ACC112 (cell line): Measurements from ENCODE around the gene ATRNL1.
"Not testable (repeated sequence)": the region's sequence is repeated elsewhere in the genome, so short reads cannot be mapped to it uniquely, and the experiment has no call there.

Experiments used
- H2AFZ ChIP-seq: fragments of 200-600 bp; sonication (generic); one replicate; pipeline ENCODE4 v1.6.0; 2017; ENCODE audit warnings: antibody characterized with exemption, low read length; ENCODE audit not compliant: unreplicated experiment
- H3K27ac ChIP-seq: fragments of 200-600 bp; sonication (generic); 2 replicates; pipeline ENCODE4 v1.5.1; 2014; ENCODE audit warnings: low read depth, mild to moderate bottlenecking, antibody characterized with exemption, low read length, moderate library complexity
- H3K27me3 ChIP-seq: fragments of 200-600 bp; sonication (generic); 2 replicates; pipeline ENCODE4 v1.6.1; 2014; ENCODE audit warnings: mild to moderate bottlenecking, antibody characterized with exemption, low read length, moderate library complexity, mixed read lengths; ENCODE audit not compliant: insufficient read depth
- H3K36me3 ChIP-seq: fragments of 200-600 bp; sonication (generic); 2 replicates; pipeline ENCODE4 v1.6.1; 2016; ENCODE audit warnings: mild to moderate bottlenecking, antibody characterized with exemption, low read length, moderate library complexity, mixed read lengths; ENCODE audit not compliant: insufficient read depth
- H3K4me1 ChIP-seq: fragments of 200-600 bp; sonication (generic); one replicate; pipeline ENCODE4 v1.6.1; 2016; ENCODE audit warnings: low read length, mixed read lengths; ENCODE audit not compliant: insufficient read depth, unreplicated experiment, control insufficient read depth
- H3K4me3 ChIP-seq: fragments of 200-600 bp; sonication (generic); 2 replicates; pipeline ENCODE4 v1.5.1; 2014; ENCODE audit warnings: mild to moderate bottlenecking, low read depth, low read length
- H3K79me2 ChIP-seq: fragments of 200-600 bp; sonication (generic); one replicate; pipeline ENCODE4 v1.6.0; 2016; ENCODE audit warnings: low read length; ENCODE audit not compliant: control insufficient read depth, unreplicated experiment, insufficient read depth

Gene ATRNL1

DNA sequence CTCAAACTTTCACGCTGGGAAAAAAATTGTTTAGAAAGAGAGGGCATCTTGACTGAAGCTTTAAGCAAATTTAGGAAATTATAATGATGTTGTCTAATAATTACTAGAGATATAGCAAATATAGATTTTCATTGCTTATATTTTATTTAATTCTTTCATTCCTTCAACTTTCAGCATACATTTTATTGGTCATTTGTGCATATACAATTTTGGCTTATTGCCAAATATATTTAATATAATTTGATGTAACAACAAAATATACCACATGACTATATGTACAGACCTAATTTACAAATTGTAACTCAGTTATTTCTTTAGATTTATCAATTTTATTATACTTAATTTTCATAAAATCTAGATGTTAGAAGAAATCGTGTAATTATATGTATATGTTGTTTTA, 390.1 kb downstream of the ATRNL1 start:
- Histone ChIP-seq H3K79me2 (no peaks in the 10 kb centered on the region), H3K4me1 (no peaks in the 10 kb centered on the region), H3K27ac (no peak overlapping the region), H3K27me3 (no peaks in the 10 kb centered on the region), H2AFZ (no peak overlapping the region), H3K4me3 (no peak overlapping the region), H3K36me3 (no peaks in the 10 kb centered on the region)

DNA sequence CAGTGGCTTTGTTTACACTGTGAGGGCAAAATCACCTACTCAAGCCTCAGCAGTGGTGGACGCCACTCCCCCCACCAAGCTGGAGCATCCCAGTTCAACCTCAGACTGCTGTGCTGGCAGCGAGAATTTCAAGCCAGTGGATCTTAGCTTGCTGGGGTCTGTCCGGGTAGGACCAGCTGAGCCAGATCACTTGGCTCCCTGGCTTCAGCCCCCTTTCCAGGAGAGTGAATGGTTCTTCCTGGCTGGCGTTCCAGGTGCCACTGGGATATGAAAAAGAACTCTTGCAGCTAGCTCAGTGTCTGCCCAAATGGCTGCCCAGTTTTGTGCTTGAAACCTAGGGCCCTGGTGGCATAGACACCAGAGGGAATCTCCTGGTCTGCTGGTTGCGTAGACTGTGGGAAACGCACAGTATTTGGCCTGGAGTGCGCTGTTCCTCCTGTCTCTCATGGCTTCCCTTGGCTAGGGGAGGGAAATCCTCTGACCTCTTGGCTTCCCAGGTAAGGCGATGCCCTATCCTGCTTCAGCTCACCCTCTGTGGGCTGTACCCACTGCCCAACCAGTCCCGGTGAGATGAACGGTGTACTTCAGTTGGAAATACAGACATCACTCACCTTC, 398.5 kb downstream of the ATRNL1 start:
- Histone ChIP-seq H3K4me3 (no peak overlapping the region), H2AFZ (no peak overlapping the region), H3K79me2 (no peaks in the 10 kb centered on the region), H3K27ac (no peak overlapping the region), H3K36me3 (no peaks in the 10 kb centered on the region), H3K4me1 (no peaks in the 10 kb centered on the region), H3K27me3 (no peaks in the 10 kb centered on the region)

DNA sequence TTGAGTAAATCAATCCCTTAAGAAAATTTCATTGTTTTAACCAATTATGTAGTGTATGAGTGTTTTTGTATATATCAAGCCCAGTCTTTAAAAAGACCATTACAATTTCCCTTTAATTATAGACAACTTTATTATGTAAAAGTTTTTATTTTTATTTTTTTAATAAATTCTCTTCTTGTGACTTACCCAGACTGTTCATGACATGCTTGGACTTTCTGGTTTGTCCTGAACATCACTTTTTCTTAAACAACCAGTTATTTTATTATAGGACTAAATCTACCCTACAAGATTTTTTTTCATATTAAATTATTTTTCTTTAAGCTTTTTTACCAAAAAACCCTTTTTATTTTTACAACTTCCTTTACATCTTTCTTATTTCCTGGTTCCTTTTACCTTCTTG, 410.4 kb downstream of the ATRNL1 start:
- H3K79me2 ChIP-seq: no peaks in the 10 kb centered on the region
- H3K36me3 ChIP-seq: no peaks in the 10 kb centered on the region
- no peaks in the 10 kb centered on the region for H3K27me3 ChIP-seq
- no peaks in the 10 kb centered on the region for H3K4me1 ChIP-seq
- H2AFZ ChIP-seq: no peak overlapping the region
- H3K27ac ChIP-seq: no peak overlapping the region
- H3K4me3 ChIP-seq: no peak overlapping the region

DNA sequence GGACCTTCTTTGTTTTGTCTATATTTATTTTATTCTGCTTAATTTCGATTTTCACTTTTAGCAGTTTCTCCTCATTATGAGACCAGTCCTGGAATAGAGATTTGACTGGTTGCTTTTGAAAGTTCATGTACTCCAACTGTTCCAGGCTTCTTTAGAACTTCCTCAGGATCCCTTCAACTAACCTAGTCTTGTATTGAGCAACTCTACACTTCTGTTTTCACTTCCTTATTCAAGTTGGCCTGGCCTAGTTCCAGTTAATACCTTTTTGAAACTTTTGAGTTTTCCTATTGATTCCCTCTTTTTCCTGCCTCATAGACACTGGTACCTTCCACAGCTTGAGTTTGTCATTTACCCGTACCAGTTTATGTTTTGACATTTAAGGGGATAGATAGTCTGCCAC, 421.7 kb downstream of the ATRNL1 start:
- no peaks in the 10 kb centered on the region for H3K36me3 ChIP-seq
- H3K4me1 ChIP-seq: no peaks in the 10 kb centered on the region
- H2AFZ ChIP-seq: no peak overlapping the region
- no peaks in the 10 kb centered on the region for H3K79me2 ChIP-seq
- no peaks in the 10 kb centered on the region for H3K27me3 ChIP-seq
- no peak overlapping the region for H3K4me3 ChIP-seq
- H3K27ac ChIP-seq: no peak overlapping the region

DNA sequence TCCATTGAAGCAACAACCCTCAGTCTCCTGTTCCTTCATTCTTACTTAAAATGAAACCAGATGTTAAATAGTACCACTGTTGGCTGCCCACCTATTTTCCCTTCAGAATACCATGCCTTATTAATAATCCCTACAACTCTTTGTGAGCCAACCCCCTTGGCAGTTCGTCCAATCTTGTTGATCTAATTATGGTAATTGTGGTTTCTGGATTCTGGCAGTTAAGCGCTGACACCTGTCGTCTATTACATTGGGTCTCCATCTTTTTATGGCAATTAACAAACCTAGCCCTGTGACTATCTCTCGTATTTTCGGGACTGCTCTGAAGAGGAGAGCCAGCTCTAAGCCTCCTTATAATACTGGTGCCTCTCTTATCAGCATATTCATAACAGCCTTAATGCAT, 432.0 kb downstream of the ATRNL1 start:
- H3K27ac ChIP-seq: no peak overlapping the region
- H2AFZ ChIP-seq: no peak overlapping the region
- H3K27me3 ChIP-seq: no peaks in the 10 kb centered on the region; the same call in 1 of the 2 replicates
- no peaks in the 10 kb centered on the region for H3K4me1 ChIP-seq
- H3K79me2 ChIP-seq: no peaks in the 10 kb centered on the region
- H3K36me3 ChIP-seq: no peaks in the 10 kb centered on the region
- H3K4me3 ChIP-seq: no peak overlapping the region

DNA sequence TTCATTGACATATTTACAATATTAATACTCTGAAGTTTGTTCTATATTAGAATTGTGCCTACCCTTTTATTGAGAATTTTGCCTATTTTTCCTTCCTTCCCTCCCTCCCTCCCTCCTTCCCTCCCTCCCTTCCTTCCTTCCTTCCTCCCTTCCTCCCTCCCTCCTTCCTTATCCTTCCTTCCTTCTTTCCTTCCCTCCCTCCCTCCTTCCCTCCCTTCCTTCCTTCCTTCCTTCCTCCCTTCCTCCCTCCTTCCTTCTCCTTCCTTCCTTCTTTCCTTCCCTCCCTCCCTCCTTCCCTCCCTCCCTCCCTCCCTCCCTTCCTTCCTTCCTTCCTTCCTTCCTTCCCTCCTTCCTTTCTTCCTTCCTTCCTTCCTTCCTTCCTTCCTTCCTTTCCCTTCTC, 434.5 kb downstream of the ATRNL1 start:
- not testable (repeated sequence) for H3K4me3 ChIP-seq, H3K79me2 ChIP-seq, H3K4me1 ChIP-seq, H2AFZ ChIP-seq, H3K27ac ChIP-seq, H3K27me3 ChIP-seq, H3K36me3 ChIP-seq

DNA sequence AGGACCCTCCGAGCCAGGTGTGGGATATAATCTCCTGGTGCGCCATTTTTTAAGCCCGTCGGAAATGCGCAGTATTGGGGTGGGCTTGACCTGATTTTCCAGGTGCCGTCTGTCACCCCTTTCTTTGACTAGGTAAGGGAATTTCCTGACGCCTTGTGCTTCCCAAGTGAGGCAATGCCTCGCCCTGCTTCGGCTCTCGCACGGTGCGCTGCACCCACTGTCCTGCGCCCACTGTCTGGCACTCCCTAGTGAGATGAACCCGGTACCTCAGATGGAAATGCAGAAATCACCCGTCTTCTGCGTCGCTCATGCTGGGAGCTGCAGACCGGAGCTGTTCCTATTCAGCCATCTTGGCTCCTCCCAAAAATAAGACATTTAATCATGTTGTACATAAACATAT, 443.2 kb downstream of the ATRNL1 start:
- not testable (repeated sequence) for H3K79me2 ChIP-seq

DNA sequence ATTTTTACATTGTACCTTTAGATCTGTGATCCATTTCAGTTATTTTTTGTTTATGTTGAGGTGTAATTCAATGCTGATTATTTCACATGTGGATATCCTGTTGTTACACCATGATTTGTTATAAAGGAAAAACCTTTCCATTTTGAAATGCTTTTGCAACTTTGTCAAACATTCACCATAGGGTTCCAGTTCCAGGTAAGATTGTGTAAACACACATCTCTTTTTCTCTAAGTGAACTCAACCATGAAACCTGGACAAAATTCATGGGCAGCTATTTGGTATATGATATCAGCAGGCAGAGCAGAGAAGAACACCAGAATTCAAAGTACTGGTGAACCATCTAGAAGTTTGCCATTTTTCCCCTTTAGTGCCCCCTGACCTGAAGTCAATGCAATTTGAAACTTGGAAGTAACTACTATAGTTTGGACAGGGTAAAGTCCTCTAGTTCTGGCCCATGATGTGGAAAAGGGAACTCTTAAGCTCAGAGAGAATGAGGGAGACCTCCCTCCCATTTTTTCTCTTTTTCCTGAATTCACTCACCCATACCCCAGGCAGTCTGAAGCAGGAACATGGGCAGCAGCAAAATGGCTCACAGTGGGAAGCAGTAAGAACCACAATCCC, 446.1 kb downstream of the ATRNL1 start:
- no peak overlapping the region for H3K27ac ChIP-seq
- H2AFZ ChIP-seq: no peak overlapping the region
- H3K4me1 ChIP-seq: no peaks in the 10 kb centered on the region
- H3K27me3 ChIP-seq: no peaks in the 10 kb centered on the region
- H3K79me2 ChIP-seq: no peaks in the 10 kb centered on the region
- no peaks in the 10 kb centered on the region for H3K36me3 ChIP-seq
- no peak overlapping the region for H3K4me3 ChIP-seq

More for the DNA sequence above, 443.2 kb downstream of the ATRNL1 start:
- not testable (repeated sequence) for H3K27me3 ChIP-seq, H3K36me3 ChIP-seq, H3K4me1 ChIP-seq, H3K4me3 ChIP-seq, H3K27ac ChIP-seq, H2AFZ ChIP-seq

DNA sequence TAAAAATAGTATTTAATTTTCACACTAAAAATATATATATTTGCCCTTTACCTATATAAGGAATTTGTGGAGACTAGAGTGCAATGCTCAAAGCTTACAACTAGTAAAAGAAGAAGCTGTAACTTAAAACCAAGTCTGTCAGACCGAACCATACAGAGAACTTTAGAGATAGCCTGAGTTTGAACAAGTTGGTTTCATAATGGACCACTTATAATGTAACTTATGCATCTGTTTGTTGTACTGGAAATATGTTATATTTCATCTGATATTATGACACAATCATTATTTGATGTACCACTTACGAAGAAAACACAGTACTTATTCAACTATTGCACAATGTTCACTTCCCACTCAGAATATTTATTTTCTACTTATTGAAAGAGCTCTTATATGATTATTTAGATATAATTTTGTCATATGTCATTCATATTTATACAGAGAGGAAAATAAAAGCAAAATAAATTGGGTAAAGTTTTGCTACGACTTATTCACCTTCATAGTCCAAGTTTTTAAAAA, 462.8 kb downstream of the ATRNL1 start:
- Histone ChIP-seq H3K27ac (no peak overlapping the region), H3K4me3 (no peak overlapping the region), H2AFZ (no peak overlapping the region), H3K27me3 (no peaks in the 10 kb centered on the region), H3K79me2 (no peaks in the 10 kb centered on the region), H3K4me1 (no peaks in the 10 kb centered on the region), H3K36me3 (no peaks in the 10 kb centered on the region)

DNA sequence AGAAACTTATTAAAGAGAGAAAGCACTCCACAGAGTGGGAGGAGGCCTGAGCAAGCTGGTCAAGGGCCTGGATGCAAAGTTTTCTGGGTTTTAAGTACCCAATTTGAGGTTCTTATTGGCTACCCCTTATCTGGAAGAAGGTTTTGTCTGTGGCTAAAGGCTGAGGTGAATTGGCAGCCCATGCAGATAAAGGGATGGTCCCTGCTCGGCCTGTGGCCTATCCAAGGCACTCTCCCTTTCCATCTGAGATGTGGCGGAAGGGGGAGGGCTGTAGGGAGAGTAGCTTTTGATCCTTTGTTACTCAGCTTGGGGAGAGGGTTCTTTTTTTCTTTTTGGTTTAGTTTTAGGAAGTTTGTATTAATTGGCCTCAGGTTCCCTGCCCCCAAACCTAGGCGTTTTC, 465.1 kb downstream of the ATRNL1 start:
- no peaks in the 10 kb centered on the region for H3K27me3 ChIP-seq
- H3K4me1 ChIP-seq: no peaks in the 10 kb centered on the region
- no peak overlapping the region for H3K4me3 ChIP-seq
- no peaks in the 10 kb centered on the region for H3K36me3 ChIP-seq
- no peaks in the 10 kb centered on the region for H3K79me2 ChIP-seq
- no peak overlapping the region for H2AFZ ChIP-seq
- H3K27ac ChIP-seq: no peak overlapping the region

DNA sequence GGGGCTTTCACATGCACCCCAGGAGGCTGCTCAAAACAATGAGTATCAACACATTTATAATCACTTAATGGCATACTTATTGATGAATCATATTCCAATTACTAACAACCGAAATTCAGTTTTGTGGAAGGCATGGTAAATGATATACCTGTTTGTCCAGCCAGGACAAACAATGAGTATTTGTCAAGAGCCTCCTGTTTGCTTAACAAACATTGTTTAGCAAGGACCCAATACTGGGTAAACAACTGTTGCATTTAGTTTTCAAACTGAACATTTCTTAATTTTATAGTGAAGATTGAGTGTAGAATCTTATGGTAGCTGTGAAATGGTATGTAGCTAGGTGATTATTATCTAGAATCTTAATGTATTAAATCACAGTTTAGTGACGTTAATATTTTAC, 473.7 kb downstream of the ATRNL1 start:
- H3K79me2 ChIP-seq: no peaks in the 10 kb centered on the region
- no peak overlapping the region for H3K27ac ChIP-seq
- H3K27me3 ChIP-seq: no peaks in the 10 kb centered on the region
- no peaks in the 10 kb centered on the region for H3K4me1 ChIP-seq
- no peak overlapping the region for H3K4me3 ChIP-seq
- no peaks in the 10 kb centered on the region for H3K36me3 ChIP-seq
- no peak overlapping the region for H2AFZ ChIP-seq
